ENCODE measurements around the gene PLEKHM2.

DNA sequence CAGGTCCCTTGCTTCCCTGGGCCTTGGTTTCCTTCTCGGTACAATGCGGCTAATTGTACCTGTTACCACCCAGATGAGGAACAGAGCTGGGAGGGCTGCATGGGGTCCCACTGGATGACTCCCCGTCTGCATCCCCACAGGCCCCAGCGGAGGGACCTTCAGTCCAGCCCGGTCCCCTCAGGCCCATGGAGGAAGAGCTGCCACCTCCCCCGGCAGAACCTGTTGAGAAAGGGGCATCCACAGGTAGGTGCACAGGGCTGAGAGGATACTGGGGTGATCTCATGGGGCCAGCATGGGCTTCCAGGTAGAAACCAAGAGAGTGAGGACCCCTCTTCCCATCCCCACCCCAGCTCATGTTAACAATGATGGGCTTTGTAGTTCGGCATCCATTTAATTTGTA lies 84.3 kb downstream of the PLEKHM2 start:
- TF ChIP-seq RARB (CRISPR knock-in tag; IDR thresholded peaks at IDR 0.05) (no peak), TOX (CRISPR knock-in tag; IDR thresholded peaks at IDR 0.05; ENCODE audit: borderline replicate concordance) (no peak)
